ENCODE measurements around the gene MYO10.
A peak's percentile ranks its signal among the peaks of the same experiment; 100 is the strongest.
"Not testable (repeated sequence)": the region's sequence is repeated elsewhere in the genome, so short reads cannot be mapped to it uniquely, and the experiment has no call there.

Gene MYO10

DNA sequence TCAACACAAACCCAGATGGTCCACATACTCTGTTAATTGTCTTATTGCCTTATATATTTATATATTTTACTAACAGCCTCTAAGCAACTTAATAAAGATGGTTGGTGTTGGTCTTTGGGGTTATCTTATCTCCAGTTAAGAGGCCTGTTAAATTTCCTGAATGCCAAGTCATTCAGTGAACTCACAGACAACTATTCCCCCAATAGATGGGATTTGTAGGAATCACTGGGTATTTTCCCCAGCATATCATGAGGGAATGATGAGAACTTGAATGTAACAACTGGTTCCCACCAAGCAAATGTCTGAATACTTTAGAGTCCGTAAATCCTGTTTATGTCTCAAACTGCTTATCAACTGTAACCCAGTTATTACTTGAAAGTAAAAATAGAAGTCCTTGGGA is 276.6 kb downstream of the MYO10 start:
- DNase-seq = no peak

DNA sequence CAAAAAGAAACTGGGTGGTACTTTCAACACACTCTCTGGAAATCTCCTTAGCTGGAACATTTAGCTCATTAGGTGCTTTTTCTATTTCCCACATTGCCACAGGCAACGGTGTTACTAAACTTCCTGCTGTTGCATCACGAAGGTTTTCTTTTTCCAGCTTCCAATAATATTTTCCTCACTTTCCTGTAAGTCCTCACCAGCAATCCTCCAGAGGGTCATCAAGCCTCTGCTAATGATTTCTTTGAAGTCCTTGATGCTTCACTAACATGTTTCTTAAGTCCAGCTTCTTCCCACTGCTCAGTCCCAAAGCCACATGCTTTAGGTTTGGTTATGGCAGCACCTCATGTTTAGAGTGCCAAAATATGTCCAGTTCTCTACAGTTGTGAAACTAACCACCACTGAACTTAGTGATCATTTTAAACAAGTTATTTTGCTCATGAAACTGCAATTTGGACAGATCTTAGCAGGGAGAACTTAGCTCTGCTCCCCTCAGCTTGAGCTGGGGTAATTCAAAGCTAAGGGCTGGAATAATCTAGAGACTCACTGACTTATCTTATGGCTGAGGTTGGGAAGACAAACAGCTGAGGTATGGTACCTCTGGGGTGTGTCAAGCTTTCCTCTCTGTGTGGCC is 279.4 kb downstream of the MYO10 start:
- DNase-seq = no peak

DNA sequence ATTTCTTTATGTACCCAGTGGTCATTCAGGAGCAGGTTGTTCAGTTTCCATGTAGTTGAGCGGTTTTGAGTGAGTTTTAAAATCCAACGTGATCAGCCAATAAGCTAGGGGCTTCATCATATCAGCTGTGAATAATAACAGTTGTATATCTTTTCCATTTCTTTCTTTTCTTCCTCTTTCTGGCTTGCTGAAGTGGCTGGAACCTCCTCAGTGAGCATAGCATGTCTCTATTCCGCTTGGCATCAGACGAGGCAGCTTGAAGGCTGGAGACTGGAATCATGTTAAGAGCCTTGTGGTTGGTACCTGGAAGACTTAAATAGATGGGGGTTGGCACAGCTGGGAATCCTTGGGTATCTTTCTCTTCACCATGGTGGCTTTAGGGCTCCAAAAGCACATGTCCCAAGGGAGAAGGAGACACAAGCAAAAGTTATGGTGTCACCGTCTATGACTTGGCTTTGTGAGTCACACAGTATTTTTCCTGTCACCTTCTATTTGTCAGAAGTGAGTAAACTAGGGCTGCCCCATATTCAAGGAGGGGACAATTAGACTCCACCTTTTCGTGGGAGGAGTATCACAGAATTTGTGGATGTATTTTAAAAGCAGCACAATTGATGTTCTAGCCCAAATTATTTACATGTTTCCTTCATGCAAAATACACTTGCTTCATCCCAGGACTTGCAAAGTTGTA is 281.3 kb downstream of the MYO10 start:
- DNase-seq = no peak

DNA sequence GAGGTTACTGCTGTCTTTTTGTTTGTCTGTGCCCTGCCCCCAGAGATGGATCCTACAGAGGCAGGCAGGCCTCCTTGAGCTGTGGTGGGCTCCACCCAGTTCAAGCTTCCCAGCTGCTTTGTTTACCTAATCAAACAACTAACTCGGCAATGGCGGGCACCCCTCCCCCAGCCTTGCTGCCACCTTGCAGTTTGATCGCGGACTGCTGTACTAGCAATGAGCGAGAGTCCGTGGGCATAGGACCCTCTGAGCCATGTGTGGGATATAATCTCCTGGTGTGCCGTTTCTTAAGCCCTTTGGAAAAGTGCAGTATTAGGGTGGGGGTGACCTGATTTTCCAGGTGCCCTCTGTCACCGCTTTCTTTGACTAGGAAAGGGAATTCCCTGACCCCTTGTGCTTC is 287.3 kb downstream of the MYO10 start:
- not testable (repeated sequence) for DNase-seq

DNA sequence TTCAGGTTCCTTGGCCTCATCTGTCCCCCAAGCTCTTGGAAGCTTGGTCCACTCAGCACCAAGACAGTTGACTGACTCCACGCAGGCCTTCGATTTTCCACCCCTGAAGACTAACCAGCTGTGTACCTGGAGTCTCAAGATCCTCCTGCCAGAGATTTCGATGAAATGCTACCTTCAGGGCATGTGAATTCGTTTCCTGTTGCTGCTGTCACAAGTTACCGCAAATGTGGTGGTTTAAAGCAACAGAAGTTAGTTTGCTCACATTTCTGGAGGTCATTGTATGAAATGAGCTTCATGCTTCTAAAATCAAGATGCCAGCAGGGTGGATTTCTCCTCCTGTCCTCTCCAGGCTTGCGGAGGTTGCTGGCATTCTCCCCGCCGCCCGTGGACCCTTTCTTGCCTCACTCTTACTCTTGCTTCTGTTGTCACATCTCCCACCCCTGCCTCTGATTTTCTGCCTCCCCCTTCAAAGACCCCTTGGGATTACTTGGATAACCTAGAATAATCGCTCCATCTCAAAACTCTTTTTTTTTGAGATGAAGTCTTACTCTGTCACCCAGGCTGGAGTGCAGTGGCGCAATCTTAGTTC is 291.7 kb downstream of the MYO10 start:
- DNase-seq = no peak

DNA sequence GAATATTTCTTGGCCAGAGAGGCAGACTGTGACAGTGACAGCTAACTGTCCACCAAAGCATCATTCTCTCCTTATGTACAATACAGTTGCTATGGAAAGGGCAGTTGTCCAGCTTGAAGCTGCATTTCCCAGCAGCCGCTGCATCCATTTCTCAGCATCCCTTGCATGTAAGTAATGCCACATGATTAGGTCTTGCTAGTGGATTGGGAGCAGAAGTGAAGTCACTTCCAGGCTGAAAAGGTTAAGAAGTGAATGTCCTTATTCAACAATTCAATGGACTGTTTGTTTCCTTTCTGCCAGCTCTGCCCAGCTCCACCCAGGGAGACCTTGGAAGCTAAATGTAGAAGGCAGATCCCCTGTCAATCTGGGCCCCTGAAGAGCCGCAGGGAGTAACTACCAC is 293.2 kb downstream of the MYO10 start:
- no peak for DNase-seq

DNA sequence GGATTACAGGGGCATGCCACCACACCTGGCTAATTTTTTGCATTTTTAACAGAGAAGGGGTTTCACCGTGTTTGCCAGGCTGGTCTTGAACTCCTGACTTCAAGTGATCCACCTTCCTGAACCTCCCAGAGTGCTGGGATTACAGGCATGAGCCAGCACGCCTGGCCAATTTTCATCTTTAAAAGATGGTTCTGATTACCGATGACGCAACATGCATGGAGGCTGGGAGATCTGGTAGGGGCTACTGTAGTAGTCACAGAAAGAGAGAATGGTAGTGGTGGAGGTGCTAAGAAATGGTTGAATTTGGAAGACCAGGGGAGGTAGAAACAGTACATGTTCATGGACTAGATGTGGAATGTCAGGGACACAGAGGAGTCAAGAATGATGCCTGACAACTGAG is 296.9 kb downstream of the MYO10 start:
- no peak for DNase-seq

DNA sequence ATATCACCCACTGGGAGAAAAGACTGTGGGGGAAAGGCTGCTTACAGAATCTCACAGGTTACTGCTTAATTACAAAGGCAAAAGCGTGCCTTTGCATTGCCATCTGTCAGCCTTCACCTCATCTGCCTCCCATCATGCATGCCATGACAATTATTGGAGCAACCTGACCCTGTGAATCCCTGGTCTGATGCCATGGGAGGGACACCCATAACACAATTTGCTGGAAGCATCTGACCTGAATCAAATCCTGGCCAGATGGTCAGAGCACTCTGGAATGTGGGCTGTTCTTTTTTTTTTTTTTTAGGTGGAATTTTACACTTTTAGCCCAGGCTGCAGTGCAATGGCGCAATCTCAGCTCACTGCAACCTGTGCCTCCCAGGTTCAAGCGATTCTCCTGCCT is 307.7 kb downstream of the MYO10 start:
- DNase-seq = no peak

DNA sequence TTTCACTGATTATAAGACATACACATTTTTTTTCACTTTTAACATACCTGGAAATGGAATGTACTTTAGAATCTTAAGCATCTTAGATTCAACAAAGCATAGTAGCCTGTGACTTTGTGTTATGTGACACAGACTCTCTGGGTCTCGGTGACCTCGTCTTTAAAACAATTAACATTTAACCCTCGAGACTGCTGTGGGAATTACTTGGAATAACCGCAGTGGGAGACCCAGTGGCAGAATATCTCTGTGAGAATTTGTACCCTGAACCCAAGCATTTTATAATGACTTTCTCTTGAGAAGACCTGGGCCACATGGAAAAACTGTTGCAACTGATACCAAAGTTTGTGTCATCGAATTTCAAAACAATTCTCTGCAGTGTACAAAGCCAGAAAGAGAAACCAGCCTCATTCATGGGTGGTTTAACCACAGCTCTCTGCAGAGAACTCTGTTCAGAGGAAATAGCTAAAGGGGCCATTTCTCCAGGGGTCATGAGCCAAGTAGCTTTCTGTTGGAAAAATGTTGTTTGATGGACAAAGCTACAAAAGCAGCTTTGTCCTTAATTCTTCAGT is 309.3 kb downstream of the MYO10 start:
- peak; percentile 30 for DNase-seq

DNA sequence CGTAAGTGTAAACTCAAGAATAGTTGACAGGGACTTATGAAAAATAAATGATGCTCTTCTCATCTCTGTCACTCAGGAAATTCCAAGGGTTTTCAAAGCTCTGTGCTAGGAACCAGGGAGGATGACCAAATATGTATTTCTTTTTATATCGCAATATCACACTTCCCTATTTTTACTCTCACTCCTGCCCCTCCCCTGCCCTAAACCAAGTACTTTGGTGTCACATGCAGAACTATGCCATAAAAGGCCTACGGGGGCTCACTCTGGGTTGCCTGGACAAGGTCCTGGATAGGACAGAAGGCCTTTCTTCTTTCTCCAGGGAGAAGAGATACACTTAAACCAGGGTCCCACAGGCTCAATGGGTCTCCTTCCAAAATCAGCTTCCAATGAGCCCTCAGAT is 311.0 kb downstream of the MYO10 start:
- no peak for DNase-seq

DNA sequence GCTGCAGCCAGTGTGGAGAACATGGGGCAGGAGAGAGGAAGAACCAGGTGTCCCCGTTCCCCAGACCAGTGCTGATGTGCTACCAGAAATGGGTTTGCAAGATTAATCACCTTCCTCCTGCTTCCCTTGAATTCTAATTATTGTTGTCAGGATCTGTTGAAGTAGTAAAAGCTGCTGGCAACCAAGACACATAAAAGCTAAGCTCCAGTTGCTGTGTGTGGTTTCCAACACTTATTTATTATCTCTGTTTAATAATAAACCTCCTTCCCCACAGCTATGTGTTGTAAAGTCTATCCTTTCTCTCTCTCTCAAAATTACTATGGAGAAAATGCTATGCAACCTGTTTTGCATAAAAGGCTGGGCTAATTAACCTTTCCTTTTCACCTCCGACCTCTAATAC is 317.0 kb downstream of the MYO10 start:
- DNase-seq = no peak

DNA sequence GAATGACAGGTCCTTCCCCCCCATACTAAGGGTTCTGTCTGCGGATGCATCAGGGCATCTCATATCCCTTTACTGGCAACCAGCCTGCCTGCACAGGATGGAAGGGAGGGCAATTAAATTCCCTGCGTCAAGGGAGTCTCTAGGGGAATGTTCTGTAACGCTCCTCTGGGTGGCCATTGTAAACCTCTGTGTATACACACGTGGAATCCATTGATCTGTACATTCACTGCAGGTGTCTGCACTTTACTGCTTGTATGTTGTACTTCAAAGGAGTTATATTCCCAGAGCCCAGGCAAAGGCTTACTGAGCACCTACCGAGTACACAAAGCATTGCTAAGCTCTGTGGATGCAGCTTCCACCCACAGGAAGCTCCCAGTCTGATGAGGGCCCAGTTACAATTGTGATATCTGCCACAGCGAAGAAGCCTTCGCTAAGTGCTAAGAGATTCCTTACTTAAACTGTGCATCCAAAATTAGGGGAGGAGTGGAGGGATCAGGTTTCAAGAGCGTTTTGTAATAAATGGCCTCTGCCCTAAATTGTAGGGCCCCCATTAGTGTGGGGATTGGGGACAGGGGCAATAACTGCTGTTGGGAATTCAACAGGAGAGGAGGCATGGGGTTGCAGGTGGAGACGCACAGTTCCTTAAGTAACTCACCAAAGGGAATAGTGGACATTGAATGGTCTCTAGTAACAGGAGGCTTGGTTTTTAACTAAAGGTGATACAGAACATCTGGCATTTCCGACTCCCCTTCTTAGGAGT is 317.8 kb downstream of the MYO10 start:
- DNase-seq = no peak

DNA sequence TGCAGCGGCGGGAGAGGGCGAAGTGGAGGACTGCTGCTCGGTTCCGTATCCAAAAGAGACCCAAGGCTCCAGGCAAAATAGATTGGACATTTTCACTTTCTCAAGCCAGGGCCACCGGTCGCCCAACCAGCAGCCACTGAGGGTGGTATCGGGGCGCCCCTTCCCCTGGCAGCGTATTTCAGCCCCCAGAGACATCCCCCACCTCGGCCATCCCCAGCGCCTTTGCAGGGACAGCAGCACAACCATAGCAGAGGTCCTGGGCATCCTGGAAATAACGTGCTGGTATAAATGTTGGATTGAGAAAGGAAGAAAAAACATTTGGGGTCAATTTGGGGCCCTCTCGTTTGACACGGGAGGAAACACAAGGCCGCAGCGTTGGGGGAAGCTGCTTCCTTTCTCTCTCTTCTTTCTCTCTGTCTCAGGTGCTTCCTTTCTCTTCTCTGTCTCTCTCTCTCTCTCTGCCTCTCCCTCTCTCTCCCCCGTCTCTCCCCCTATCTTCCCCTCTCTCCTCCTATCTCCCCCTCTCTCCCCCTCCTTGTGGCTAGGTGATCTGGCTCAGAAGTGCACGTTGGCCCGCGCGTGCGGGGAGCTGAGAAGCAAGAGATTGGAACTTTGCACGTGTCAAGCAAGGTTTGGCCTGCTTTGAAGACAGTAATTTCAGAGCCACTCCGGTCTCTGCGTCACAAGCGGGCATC is 318.7 kb downstream of the MYO10 start:
- peak; percentile 47 for DNase-seq

DNA sequence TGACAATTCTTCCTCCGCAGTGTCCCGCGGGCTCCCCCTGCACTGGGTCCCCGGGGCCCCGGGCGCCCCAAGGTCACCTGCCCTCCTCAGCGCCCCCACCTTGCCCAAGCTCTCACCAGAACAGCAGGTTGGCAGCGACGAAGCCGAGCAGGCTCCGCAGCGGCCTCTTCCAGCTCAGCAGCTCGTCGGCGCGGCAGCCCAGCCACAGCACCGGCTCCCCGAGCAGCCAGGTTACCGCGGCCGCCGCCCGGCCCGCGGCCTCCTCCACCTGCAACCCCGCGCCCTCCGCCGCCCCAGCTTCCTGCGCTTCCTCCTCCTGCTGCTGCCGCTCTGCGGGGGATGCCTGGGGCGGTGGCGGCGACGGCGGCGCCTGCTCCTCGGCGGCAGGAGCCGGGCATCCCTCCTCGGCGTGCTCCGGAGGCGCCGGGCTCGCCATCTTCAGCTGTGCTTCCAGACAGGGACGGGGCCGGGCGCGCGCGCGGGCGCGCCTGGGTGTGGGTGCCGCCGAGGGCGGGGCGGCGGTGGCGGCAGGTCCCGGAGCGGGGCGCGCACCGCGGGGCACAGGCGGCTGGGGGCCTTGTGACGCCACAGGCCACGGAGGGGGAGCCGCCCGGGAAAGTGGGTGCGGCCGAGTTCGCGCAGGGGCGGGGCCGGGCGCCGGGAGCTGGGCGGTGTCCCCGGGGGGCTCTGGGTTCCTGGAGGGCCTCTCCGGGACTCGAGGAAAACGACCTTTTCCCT is 319.4 kb downstream of the MYO10 start, which contains the start of gene RETREG1:
RETREG1 (minus strand) TSS at position 462 of the 738 bp plus-strand sequence; CDS start at position 436, 26 bp downstream.
- DNase-seq = peak; percentile 87

DNA sequence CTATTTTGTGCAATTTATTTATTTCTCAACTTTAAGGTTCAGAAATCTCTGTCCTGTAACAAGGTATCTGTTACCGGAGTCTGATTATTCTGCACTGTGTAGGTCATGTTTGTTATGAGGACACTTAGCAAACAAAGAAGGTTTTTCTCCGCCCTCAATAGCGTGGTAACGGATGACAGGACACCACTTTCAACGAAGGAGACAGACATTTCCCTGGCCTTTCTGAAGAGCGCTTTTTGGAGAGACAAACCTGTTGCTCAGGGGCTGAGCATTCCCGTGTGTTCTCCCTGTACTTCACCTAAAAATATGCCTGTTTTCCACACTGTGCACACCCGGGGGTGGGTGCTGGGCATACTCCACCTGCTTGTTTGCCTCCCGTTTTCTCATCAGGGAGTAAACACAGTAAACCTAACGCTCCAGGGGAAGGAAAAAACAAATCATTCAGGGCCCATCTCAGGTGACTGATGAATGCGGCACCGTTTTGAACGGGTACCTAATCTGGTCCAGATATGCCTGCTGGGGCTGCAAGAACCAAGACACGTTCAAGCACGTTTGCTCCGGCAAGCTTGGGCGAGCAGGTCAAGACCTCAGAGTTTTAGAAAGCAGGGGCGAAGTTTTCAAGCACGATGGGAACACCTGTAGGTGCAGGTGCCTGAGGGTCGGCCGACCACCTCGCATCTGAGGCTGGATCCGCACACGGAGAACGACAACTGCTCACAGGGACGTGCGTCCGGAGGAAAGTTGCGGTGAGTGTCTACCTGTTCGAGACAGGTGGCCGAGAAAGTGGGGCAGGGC is 320.1 kb downstream of the MYO10 start:
- peak; percentile 4 for DNase-seq

DNA sequence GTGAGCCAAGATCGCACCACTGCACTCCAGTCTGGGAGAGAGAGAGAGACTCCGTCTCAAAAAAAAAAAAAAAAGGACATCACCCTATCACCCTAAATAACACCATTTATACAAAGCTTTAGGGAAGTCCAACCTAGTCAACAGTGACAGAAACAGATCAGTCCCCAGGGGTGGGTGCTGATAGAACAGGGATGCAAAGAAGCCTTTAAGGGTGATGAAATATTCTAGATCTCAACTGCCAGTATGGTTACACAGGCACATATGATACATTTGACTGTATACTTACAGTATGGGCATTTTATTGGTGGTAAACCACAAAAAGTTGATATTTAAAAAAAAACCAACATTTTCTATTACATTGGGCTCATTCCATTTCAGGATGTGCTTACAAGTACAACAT is 324.1 kb downstream of the MYO10 start:
- no peak for DNase-seq
